IMR-90 (cell line): ENCODE measurements around the gene STPG1.

Experiments used
- CEBPB ChIP-seq: IDR thresholded peaks from 2 replicates; pipeline ENCODE4 v1.6.1; 2012; ENCODE audit warnings: low read depth, low read length, improper control_type of control experiment
- CTCF ChIP-seq: conservative IDR thresholded peaks from 2 replicates; pipeline ENCODE4 v1.5.1; 2012; ENCODE audit warnings: mild to moderate bottlenecking, low read depth, low read length, improper control_type of control experiment
- ELK1 ChIP-seq: fragments of 150-350 bp; IDR thresholded peaks from 2 replicates; pipeline ENCODE4 v1.6.1; 2016; ENCODE audit warnings: low read depth, mild to moderate bottlenecking, low read length, moderate library complexity, borderline replicate concordance
- FOS ChIP-seq: fragments of 150-350 bp; IDR thresholded peaks from 2 replicates; pipeline ENCODE4 v1.6.1; 2016; ENCODE audit warnings: low read depth, low read length
- MAFK ChIP-seq: IDR thresholded peaks from 2 replicates; pipeline ENCODE4 v1.6.1; 2012; ENCODE audit warnings: low read depth, low read length, improper control_type of control experiment
- MXI1 ChIP-seq: IDR thresholded peaks from 2 replicates; pipeline ENCODE4 v1.6.1; 2012; ENCODE audit warnings: low read depth, mild to moderate bottlenecking, low read length, moderate library complexity, borderline replicate concordance
- POLR2A ChIP-seq: IDR thresholded peaks from 2 replicates; pipeline ENCODE4 v1.6.1; 2012; ENCODE audit warnings: mild to moderate bottlenecking, low read depth, low read length
- RAD21 ChIP-seq: IDR thresholded peaks from 2 replicates; pipeline ENCODE4 v1.6.1; 2012; ENCODE audit warnings: low read length, improper control_type of control experiment
- RCOR1 ChIP-seq: IDR thresholded peaks from 2 replicates; pipeline ENCODE4 v1.6.1; 2012; ENCODE audit warnings: mild to moderate bottlenecking, low read length, improper control_type of control experiment; ENCODE audit not compliant: insufficient replicate concordance

- TF ChIP-seq CTCF (no peak), CEBPB (no peak), POLR2A (no peak), MAFK (no peak), ELK1 (no peak), RCOR1 (no peak), MXI1 (no peak), RAD21 (no peak), FOS (no peak)
Observed at GRCh38 chr1:24426744-24427544, 13.4 kb upstream of the STPG1 start.
